ENCODE measurements around the gene NR4A1.

NR4A1 gene

DNA sequence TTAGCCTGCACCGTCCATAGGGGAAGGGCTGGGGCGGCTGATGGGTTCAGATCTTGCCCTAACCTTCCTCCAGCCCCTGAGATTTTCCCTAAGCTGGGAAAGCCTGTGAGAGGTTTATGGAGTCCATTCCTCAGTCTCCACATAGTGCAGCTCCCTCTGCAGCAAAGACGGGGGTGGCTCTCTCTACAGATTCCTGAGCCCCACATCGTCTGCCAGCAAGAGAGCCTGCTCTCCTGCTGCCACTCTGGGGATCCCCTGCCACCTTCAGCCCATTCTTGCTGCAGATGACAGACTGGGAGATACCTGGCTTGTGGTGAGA, 31.4 kb downstream of the NR4A1 start:
- no peaks in the 10 kb centered on the region for H3K36me3 ChIP-seq (replicated peaks; ENCODE audit: insufficient read depth, low read length)
- no peaks in the 10 kb centered on the region for H3K9me2 ChIP-seq (replicated peaks; ENCODE audit: insufficient read depth, low read length)
- no peak overlapping the region for H3K27ac ChIP-seq (ENCODE audit: low read length)
- DNase-seq = no peak
- no peaks in the 10 kb centered on the region for H3K79me2 ChIP-seq (ENCODE audit: low read length)
- H3K4me2 ChIP-seq (ENCODE audit: low read depth, low read length) = no peak overlapping the region
- H3K9ac ChIP-seq (ENCODE audit: low read length) = no peak overlapping the region
- no peaks in the 10 kb centered on the region for H3K9me3 ChIP-seq (replicated peaks; ENCODE audit: insufficient read depth, low read length)
- H2AFZ ChIP-seq (ENCODE audit: low read length) = no peak overlapping the region
- H3K27me3 ChIP-seq (replicated peaks; ENCODE audit: insufficient read depth, low read length) = peaks cover 6% of the 10 kb centered on the region; the same call in 1 of the 2 replicates
- no peaks in the 10 kb centered on the region for H4K20me1 ChIP-seq (ENCODE audit: insufficient read depth, low read length)
- H3F3A ChIP-seq (ENCODE audit: insufficient read depth, low read length) = no peaks in the 10 kb centered on the region
- H3K4me1 ChIP-seq (ENCODE audit: low read length) = peaks cover 18% of the 10 kb centered on the region
- TF ChIP-seq EZH2 (optimal IDR thresholded peaks at IDR 0.05; ENCODE audit: low read depth, low read length) = no peak
- TF ChIP-seq EZH2phosphoT487 (IDR thresholded peaks at IDR 0.05; ENCODE audit: low read length) = no peak
- TF ChIP-seq, protein P1, sequence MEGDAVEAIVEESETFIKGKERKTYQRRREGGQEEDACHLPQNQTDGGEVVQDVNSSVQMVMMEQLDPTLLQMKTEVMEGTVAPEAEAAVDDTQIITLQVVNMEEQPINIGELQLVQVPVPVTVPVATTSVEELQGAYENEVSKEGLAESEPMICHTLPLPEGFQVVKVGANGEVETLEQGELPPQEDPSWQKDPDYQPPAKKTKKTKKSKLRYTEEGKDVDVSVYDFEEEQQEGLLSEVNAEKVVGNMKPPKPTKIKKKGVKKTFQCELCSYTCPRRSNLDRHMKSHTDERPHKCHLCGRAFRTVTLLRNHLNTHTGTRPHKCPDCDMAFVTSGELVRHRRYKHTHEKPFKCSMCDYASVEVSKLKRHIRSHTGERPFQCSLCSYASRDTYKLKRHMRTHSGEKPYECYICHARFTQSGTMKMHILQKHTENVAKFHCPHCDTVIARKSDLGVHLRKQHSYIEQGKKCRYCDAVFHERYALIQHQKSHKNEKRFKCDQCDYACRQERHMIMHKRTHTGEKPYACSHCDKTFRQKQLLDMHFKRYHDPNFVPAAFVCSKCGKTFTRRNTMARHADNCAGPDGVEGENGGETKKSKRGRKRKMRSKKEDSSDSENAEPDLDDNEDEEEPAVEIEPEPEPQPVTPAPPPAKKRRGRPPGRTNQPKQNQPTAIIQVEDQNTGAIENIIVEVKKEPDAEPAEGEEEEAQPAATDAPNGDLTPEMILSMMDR (IDR thresholded peaks at IDR 0.05; ENCODE audit: low read length) = no peak
- no peak overlapping the region for H3K4me3 ChIP-seq (ENCODE audit: low read length)

DNA sequence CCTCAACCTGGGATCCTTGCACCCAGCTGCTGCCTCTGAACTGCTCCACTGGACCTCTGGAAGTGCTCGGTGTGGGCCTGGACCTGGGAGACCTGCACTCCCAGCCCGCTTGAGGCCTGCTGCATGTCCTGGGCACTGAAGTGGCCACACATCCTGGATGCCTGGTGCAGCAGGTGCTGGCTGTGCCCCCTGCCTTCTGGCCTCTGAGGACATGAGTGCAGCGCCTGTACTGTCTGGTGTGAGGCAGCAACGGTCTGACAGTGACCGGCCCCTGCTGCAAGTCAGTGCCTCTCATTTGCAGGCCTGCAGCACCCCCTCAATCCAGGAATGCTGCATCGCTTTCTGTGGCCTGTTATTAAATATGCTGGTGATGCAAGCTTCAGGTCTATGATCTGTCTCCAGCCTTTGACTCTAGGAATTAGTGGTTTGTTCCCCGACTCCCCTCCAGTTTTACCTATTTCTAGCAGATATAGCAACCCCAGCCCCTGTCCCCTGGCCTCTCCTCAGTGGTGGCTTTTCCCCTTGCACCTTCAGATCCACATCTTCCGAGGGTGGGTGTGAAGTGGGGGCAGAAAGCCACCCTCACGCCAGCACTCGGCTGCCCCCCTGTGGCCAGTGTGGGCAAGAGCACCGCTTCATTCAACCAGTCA, 31.9 kb downstream of the NR4A1 start:
- H3F3A ChIP-seq (ENCODE audit: insufficient read depth, low read length) = no peaks in the 10 kb centered on the region
- no peaks in the 10 kb centered on the region for H3K9me3 ChIP-seq (replicated peaks; ENCODE audit: insufficient read depth, low read length)
- H3K79me2 ChIP-seq (ENCODE audit: low read length) = no peaks in the 10 kb centered on the region
- H3K4me2 ChIP-seq (ENCODE audit: low read depth, low read length) = peak overlapping the region; percentile 10; the same call in 1 of the 2 replicates
- no peak overlapping the region for H3K27ac ChIP-seq (ENCODE audit: low read length)
- no peak overlapping the region for H2AFZ ChIP-seq (ENCODE audit: low read length)
- peak; percentile 46 for DNase-seq
- no peaks in the 10 kb centered on the region for H3K9me2 ChIP-seq (replicated peaks; ENCODE audit: insufficient read depth, low read length)
- no peak overlapping the region for H3K4me3 ChIP-seq (ENCODE audit: low read length)
- no peaks in the 10 kb centered on the region for H3K36me3 ChIP-seq (replicated peaks; ENCODE audit: insufficient read depth, low read length)
- no peaks in the 10 kb centered on the region for H4K20me1 ChIP-seq (ENCODE audit: insufficient read depth, low read length)
- peaks cover 18% of the 10 kb centered on the region for H3K4me1 ChIP-seq (ENCODE audit: low read length)
- TF ChIP-seq, protein P1 (IDR thresholded peaks at IDR 0.05; ENCODE audit: low read length) = peak; percentile 99
- TF ChIP-seq EZH2phosphoT487 (IDR thresholded peaks at IDR 0.05; ENCODE audit: low read length) = no peak
- no peak overlapping the region for H3K9ac ChIP-seq (ENCODE audit: low read length)
- H3K27me3 ChIP-seq (replicated peaks; ENCODE audit: insufficient read depth, low read length) = peaks cover 10% of the 10 kb centered on the region; the same call in 1 of the 2 replicates

DNA sequence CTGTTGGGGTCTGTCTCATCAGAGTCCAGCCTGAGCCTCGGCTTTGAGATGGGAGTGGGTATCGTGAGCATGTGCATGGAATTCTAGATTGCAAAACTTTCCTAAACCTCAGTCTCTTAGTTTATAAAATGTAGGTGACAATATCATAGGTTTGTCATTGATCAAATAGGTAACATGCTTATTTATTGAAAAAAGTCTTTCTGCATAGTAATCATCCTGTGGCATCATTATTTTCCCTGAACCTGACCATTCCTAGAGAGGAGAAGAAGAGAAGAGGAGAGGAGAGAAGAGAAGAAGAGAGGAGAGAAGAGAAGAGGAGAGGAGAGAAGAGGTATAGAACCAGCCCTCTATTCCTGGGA, 32.4 kb downstream of the NR4A1 start:
- Histone ChIP-seq H3K9me3 (replicated peaks; ENCODE audit: insufficient read depth, low read length) (no peaks in the 10 kb centered on the region), H3K4me1 (ENCODE audit: low read length) (peaks cover 18% of the 10 kb centered on the region), H3K4me2 (ENCODE audit: low read depth, low read length) (no peak overlapping the region; the same call in 1 of the 2 replicates), H4K20me1 (ENCODE audit: insufficient read depth, low read length) (no peaks in the 10 kb centered on the region), H2AFZ (ENCODE audit: low read length) (no peak overlapping the region), H3K27me3 (replicated peaks; ENCODE audit: insufficient read depth, low read length) (peaks cover 10% of the 10 kb centered on the region; the same call in 1 of the 2 replicates), H3K27ac (ENCODE audit: low read length) (no peak overlapping the region), H3K9ac (ENCODE audit: low read length) (no peak overlapping the region), H3K79me2 (ENCODE audit: low read length) (no peaks in the 10 kb centered on the region), H3F3A (ENCODE audit: insufficient read depth, low read length) (no peaks in the 10 kb centered on the region), H3K9me2 (replicated peaks; ENCODE audit: insufficient read depth, low read length) (no peaks in the 10 kb centered on the region), H3K4me3 (ENCODE audit: low read length) (no peak overlapping the region), H3K36me3 (replicated peaks; ENCODE audit: insufficient read depth, low read length) (no peaks in the 10 kb centered on the region)
- no peak for TF ChIP-seq EZH2phosphoT487 (IDR thresholded peaks at IDR 0.05; ENCODE audit: low read length)
- TF ChIP-seq EZH2 (optimal IDR thresholded peaks at IDR 0.05; ENCODE audit: low read depth, low read length) = no peak
- TF ChIP-seq, protein P1 (IDR thresholded peaks at IDR 0.05; ENCODE audit: low read length) = no peak
- no peak for DNase-seq
